SK-N-SH (cell line): ENCODE results near the gene CLDN19.

ENCODE experiments used
- RFX5 ChIP-seq: IDR thresholded peaks from 2 replicates; pipeline ENCODE4 v1.6.1; 2012; ENCODE audit warnings: mild to moderate bottlenecking, improper control_type of control experiment, low read length
- TAF1 ChIP-seq: IDR thresholded peaks from 2 replicates; pipeline ENCODE4 v1.6.1; 2012; ENCODE audit warnings: low read depth, mild to moderate bottlenecking, low read length, moderate library complexity, borderline replicate concordance
- TF ChIP-seq, protein P1 (sequence below): fragments of 150-350 bp; IDR thresholded peaks from 2 replicates; pipeline ENCODE4 v1.6.1; 2017; ENCODE audit warnings: antibody characterized with exemption, low read length, low read depth, borderline replicate concordance
- TF ChIP-seq, protein P2 (sequence below): fragments of 200-600 bp; sonication (generic); IDR thresholded peaks from 2 replicates; pipeline ENCODE4 v1.6.1; 2017; ENCODE audit warnings: antibody characterized with exemption, mild to moderate bottlenecking, moderate library complexity

DNA sequence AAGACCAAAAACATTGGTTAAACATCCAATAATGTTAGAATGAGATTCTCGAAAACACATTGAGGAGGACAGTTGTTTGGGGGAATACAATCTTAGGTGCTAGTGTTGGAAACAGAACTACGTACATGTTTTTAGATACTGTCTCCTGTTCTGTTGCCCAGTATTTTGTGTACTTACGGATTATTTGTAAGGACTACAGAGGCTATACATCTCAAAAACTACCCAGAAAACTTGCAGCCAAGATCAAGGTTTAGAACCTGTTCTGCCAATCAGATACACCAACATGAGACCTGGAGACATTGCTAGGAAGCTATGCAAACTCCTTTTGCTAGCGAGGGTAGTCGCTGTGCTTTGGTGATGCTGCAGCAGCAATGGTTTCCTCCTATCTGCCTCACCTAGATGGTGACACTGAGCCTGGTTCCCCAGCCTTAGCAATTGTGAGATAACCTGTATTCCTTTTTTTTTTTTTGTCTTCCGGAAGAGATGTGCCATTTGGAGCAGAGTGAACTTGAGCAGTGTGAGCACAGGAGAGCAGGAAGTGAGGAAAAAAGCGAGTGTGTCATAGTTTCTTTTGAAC is 36.1 kb downstream of the CLDN19 start:
- TF ChIP-seq, protein P1, sequence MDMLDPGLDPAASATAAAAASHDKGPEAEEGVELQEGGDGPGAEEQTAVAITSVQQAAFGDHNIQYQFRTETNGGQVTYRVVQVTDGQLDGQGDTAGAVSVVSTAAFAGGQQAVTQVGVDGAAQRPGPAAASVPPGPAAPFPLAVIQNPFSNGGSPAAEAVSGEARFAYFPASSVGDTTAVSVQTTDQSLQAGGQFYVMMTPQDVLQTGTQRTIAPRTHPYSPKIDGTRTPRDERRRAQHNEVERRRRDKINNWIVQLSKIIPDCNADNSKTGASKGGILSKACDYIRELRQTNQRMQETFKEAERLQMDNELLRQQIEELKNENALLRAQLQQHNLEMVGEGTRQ: no peak
- no peak for TF ChIP-seq TAF1
- TF ChIP-seq, protein P2, sequence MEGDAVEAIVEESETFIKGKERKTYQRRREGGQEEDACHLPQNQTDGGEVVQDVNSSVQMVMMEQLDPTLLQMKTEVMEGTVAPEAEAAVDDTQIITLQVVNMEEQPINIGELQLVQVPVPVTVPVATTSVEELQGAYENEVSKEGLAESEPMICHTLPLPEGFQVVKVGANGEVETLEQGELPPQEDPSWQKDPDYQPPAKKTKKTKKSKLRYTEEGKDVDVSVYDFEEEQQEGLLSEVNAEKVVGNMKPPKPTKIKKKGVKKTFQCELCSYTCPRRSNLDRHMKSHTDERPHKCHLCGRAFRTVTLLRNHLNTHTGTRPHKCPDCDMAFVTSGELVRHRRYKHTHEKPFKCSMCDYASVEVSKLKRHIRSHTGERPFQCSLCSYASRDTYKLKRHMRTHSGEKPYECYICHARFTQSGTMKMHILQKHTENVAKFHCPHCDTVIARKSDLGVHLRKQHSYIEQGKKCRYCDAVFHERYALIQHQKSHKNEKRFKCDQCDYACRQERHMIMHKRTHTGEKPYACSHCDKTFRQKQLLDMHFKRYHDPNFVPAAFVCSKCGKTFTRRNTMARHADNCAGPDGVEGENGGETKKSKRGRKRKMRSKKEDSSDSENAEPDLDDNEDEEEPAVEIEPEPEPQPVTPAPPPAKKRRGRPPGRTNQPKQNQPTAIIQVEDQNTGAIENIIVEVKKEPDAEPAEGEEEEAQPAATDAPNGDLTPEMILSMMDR: no peak
- no peak for TF ChIP-seq RFX5
